HG03565 (cell line): ENCODE results near the gene CTSO.
"Not testable (repeated sequence)": the region's sequence is repeated elsewhere in the genome, so short reads cannot be mapped to it uniquely, and the experiment has no call there.

Experiments used
- ATAC-seq: cut with Tn5 transposase; IDR thresholded peaks from one replicate; pipeline ENCODE4 v1.9.1; 2021; ENCODE audit warnings: mild to moderate bottlenecking, moderate library complexity; ENCODE audit not compliant: unreplicated experiment

CTSO gene

DNA sequence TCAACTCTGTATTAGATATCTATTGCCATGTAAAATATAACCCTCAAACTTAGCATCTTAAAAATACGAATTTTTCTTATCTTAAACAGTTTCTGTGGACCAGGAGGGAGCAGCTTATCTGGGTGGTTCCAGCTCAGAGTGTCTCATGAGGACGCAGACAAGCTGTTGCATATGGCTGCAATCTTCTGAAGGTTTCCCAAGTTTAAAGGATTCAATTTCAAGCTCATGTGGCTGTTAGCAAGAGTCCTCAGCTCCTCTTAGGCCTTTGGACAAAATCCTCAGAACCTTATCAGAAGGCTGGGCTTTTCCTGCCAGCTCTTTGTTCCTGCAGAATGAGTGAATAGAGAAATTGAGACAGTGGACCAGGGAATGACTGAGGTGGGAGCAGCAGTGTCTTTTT is 2.8 kb upstream of the CTSO start:
- ATAC-seq = no peak

DNA sequence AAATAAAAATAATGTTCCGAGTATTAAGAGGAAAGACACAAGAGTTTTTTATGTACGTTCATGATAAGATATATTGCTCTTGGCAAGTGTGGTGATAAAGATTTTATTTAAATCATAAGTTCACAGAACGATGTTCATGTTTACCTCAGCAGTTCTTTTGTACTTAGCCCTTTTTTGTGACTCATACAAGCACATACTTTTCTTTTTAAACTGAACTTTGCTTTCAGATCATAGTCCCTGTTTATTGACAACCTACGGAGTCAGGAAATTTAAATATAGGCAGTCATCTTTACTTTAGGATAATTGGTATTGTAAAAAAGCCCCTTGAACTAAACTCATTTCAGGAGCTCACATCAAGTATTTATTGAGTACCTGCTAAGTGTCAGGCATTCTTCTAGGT is 1.3 kb upstream of the CTSO start:
- no peak for ATAC-seq

DNA sequence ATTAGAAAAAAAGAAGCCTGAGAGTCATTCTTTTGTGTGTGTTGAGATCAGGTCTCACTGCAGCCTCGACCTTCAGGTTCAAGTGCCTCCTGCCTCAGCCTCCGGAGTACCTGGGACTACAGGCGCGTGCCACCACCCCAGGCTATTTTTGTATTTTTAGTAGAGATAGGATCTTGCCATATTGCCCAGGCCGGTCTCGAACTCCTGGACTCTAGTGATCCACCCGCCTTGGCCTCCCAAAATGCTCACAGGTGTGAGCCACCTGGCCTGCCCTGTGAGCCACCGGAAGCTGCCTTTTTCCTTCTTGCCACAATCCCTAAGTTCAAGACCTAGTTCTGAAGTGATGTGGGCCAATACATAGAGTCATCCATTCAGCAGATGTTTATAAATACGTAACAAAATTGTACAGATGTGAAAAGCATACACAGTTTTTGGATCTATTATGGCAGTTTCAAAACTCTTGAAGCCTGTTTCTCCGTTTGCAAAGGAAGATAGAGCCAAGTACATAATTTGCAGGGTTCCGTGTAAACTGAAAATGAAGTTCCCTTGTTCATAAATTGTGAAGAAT is 536 bp upstream of the CTSO start:
- ATAC-seq = no peak

DNA sequence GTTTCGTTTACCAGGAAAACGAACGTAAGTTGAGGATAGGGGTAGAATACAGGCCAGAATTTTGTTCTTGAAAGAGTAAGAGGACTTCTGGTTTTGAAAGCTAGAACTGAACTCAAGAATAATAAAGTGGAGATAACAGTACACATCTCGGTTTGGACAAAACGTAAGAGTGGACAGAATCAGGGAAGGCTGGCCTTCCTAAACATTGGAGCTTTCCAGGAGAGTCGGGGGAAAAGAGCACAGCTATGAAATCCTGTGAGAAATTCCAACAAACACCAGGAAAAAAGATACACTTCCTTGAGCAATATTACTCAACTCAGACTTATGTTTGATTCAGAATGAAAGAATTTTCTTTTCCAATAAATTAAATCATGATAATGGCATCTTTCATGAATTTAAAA is 1.2 kb downstream of the CTSO start:
- no peak for ATAC-seq

DNA sequence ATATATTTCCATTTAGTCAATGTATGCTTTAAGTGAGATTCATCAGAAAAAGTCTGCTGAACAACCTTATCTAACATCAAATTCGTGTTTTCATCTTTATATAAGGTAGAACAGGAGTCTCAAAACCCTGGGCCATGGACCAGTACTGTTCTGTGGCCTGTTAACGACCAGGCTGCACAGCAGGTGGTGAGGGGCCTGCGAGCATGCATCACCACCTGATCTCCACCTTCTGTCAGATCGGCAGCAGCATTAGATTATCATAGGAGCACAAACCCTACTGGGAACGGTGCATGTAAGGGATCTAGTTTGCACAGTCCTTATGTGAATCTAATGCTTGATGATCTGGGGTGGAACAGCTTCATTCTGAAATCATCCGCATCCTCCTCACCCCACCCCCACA is 3.2 kb downstream of the CTSO start:
- ATAC-seq = no peak

DNA sequence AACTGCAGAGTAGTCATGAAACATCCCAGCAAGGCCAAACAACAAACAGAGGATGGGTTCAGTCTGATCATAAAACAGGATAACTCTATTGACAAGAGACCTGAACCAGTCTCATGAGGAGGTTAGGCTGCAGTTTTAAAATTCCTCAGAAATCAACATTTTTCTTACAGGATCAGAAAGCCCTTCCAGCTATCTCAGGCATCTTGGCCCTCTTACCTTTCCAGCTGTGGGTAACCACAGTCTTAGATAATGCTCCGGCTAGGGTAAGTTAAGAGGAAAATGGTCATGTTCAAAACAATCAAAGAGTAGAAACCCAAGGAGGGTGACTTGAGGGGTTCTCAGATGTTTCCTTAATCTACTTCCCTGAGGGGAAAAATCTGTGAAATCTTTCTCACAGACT is 5.1 kb downstream of the CTSO start:
- no peak for ATAC-seq

DNA sequence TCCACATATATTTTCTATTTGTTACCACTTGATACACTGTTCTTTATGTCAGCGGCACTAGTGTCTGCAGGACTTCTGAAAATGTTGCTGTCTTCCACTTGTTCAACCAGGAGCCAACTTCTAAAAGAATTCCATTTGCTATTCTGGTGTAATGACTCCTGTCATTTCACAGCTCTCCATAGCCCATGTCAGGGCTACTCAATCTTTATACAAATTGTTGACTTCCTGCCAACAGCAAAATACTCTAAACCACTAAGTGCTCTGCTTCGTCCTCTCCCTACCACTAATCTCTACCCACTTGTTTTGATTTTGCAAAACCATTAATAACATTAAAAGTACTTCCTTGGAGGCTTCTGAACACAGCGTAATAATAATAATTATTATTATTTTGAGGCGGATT is 7.2 kb downstream of the CTSO start:
- ATAC-seq = no peak

DNA sequence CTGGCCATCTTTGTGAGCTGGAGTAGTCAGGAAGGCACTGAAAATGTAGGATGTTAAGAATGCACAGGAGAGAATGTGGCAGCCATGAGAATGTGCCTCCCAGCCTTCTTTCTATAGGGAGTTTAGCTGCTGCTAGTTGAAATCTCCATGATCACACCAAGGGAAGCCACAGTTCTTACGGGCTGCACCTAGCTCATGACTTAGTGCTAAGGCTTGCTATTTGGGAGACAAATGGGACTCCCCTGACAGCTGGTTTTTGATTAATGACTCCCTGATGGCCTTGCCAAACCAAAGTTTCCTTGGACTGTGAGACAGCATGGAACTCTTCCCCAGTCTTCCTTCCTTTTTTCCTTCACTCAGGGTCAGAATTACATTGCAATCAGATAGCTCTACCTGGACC is 9.2 kb downstream of the CTSO start:
- ATAC-seq = no peak

DNA sequence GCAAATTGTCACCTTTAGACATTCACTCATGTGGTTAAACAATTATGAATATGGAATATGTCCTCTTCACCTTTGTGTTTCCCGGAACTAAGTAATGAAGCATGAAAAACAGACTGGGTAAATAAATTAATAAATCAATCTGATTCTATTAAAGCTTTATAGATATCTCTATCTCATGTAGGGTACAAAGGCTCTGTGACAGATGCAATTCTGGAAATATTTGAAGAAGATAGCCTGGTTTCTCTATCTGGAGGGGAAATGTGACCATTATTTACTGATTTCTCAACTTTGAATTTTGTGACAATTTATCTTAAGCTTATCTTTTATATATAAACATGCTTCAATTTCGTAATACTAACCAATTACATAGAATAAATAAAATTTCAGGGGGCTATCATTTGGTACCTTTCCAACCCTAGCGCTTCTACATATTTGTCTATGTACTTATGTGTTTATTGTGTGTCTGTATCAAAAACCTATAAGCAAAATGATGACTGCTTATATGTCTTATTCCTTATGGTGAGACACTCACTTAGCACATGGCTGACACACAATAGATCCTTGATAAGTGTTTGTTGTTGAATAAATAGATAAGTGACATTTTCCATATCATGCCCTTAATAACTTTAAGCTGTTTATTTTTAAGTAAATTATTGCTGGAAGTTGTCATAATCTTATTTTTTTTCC is 9.9 kb downstream of the CTSO start:
- ATAC-seq = no peak

DNA sequence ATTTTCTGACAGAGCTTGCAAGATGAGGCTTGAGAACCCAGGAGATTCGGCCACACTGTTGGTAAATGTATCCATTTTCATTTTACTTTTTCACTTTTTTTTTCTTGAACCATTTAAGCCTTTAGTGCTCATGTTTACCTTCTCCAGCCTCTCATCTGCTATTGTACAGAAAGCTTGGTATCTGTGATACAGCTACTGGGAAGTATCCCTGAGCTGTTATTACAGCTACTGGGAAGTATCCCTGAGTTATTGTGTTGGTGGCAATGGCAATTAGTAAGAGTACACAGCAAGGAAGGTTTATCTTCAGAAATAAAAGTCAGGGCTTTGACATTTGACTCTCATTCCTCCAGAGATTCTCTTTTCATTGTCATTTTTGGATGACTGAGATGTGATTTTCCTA is 11.8 kb downstream of the CTSO start:
- ATAC-seq = no peak

DNA sequence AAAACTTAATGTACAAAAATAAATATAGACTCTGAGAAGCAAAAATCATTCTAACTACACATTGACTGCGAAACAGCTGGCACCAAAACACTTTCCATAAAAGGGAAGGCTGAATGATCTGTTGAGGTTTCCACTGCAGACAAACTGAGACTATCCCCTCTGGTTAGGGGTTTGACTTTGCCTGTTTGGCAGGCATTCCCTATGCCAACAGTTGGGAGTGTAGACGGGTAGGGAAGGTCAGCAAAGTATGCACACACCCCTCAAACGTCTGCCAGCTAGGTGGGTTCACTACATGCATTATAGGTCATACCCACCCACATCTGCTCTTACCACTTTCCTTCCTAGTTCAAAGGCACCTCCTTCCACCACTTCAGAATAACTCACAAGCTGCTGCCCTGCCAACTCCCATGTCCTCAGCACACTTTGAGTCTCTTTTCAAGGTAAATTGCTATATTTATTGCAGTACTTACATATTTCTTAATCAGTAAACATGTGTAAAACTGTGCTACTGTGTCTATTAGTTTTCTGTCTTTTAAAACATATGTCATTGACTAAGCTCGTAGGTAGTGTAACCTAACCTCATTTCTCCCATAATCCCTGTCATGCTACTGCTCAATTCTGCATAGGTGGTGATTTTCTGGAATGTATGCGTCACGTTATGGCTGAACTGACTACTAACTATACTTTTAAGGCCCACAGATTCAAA is 12.4 kb downstream of the CTSO start:
- no peak for ATAC-seq

DNA sequence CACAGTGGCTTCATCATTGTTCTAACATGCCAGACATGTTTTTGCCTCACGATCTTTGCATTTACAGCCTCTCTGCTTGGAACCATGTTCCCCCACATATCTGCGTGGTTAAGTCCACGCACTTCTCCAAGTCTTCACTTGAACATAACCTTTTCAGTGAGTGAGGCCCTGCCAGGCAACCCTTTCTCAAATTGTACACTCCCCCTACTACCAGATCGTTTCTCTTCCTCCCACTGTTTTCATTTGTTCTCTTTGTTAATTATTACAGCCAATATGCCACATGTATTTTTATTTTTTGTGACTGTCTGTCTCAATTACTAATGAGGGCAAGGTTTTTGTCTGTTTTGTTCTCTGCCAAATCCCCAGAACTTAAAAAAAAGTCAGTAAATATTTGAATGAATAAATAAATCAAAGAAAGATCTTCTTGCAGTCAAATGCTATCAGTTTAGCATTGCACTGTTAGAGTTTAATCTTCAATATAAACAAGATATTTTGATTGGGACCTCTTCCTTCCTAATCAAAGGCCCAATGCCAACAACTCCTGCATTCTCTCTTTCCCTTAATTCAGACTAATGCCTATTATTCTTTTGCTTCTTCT is 18.2 kb downstream of the CTSO start:
- no peak for ATAC-seq

DNA sequence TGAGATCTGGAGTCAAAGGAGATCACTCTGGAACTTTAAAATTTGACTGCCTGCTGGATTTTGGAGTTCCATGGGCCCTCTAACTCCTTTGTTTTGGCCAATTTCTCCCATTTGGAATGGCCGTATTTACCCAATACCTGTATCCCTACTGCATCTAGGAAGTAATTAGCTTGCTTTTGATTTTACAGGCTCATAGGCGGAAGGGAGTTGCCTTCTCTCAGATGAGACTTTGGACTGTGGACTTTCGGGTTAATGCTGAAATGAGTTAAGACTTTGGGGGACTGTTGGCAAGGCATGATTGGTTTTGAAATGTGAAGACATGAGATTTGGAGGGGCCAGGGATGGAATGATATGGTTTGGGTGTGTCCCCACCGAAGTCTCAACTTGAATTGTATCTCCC is 19.0 kb downstream of the CTSO start:
- not testable (repeated sequence) for ATAC-seq

DNA sequence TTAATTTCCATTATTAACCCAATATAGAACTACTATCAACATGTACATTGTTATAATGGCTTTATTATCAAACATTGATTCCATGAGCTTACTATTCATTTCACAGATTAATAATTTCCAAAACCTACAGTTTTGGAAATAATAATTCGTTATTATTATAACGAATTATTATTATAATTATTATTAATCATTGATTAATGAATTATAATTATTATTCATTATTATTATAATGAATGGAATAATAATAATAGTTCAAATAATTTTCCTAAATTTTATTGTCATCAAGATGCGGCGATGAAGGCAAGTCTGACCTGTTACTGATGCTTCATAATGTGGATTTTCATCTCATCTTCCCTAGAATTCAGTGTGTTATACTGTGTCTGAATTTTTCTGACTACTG is 22.0 kb downstream of the CTSO start:
- ATAC-seq = no peak

DNA sequence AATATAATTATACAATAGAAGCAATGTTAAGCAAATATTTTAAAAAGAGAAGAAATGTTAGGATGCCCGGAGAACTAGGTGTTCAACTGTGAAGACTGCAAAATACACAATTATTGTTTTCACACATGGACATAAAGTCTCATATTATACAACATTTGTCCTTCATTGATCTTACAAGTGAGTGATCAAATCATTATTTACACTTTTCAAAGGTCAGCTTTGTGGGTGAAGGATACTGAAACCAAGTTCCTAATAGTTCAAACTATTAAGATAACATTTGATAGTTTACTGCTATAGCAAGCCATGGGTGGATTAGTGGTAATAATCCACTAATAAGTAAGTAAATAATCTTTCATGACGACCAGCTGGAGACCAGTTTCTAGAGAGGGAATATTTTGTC is 23.3 kb downstream of the CTSO start:
- no peak for ATAC-seq

DNA sequence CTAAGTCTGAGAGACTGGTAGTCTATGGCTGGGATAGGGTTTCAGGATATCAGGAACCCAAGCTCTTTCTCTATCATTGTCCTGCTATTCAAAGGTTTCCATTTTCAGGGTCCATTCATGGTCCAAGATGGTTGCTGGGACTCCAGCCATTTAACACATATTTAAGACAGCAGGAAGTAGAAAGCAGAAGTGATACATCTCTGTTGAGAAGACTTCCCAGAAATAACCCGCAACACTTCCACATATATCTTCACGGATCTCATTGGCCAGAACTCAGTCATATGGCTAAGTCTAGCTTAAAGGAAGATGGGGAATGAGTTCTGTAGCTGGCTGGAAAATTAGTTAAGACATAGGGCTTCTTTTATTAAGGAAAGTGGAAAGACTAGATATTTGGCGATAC is 23.8 kb downstream of the CTSO start:
- no peak for ATAC-seq

DNA sequence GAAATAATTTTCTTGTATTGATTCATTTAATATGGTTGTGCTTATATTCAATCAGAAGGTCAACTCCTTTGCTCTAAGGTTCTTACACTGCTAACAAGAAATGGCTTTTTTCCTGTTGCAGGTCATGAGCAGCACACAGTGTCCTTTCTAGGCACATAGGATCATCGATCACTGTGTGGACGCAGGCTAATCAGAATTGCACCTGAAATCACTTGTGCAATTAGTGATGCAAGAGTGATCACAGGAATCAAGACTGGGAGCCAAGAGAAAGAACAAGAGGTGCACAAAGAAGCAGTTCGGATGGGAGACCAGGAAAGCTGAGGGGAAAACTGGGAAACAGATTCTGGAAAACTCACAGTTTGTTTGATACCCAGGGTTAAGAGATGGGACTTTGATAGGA is 29.0 kb downstream of the CTSO start:
- ATAC-seq = no peak

DNA sequence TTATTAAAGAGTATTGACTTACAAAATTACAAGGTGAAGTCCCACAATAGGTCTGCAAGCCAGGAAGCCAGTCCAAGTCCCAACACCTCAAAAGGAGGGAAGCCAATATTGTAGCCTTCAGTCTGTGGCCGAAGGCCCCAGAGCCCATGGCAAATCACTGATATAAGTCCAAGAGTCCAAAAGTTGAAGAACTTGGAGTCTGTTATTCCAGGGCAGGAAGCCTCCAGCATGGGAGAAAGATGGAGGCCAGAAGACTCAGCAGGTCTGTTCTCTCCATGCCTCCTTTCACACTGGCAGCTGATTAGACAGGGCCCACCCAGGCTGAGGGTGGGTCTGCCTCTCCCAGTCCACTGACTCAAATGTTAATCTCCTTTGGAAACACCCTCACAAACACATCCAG is 32.1 kb downstream of the CTSO start:
- ATAC-seq = no peak

DNA sequence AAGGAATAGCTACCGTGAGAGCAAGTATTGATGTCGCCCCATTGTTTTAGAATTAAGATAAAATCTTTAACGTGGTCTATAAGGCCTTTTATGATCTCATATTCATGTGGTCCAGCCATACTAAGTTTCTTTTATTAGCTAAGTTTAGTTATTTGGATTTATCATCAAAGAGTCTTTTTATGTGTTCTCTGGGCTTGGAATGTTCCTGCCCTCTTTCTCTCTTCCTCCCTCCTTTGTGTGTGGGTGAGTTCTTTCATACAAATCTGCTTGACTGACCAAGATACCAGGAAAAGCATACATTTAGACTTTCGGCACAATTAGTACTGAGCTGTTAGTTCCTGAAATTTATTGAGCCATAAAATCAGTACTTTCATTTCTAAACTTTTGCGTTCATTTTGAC is 38.9 kb downstream of the CTSO start:
- ATAC-seq = no peak

DNA sequence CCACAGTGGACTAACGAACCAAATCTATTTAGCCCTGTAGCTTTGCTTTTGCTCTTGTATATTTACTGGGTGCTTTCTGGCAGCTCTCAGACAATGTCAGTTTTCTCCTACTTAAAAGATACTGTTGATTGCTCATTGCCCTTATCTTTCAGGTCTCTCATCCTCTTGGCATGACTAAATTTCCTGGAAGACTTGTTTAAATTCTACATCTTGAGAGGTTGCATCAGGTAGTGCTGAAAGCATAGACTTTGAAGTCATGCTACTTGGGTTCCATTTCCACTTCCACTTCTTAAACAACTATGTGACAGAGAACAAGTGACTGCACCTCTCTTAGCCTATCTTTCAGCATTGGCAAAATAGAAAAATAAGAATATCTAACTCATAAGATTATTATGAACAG is 41.8 kb downstream of the CTSO start:
- ATAC-seq = no peak

DNA sequence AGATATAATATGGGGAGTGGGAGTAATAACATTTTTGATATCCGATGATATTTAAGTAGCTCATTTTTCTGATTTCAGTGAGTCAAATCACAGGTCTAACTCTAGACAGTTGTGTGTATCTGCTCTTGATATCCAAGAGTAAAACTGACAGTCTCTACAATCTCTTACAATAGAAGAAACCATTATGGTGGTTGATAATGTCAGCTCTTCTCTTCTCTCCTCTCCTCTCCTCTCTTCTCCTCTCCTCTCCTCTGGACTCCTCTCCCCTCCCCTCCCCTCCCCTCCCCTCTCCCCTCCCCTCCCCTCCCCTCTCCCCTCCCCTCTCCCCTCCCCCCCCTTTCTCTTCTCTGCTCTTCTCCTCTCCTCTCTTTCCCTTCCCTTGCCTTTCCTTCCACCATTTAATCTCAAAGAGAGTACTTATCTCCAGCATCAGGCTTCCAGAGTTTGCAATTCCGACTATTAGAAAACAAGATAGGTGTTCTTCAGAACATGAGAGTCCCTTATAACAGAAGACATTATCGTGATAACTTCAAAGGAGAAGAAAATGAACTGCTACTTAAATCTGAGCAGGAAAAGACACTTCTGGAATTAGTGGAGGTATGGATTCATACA is 43.9 kb downstream of the CTSO start:
- no peak for ATAC-seq
